H1 (cell line): ENCODE data around the gene CHD1L. TPM values are rescaled to one million over a fixed set of nuclear protein-coding genes. Genes with fewer than 3 reads are reported as not detected.

Source experiments
- CTCF ChIA-PET: fragments of 300-600 bp; sonication (Branson Sonifier 250); formaldehyde crosslinking; loops from one replicate; lab custom pipeline; 2021; ENCODE audit not compliant: partially characterized antibody; lab: Charles Lee
- POLR2A ChIA-PET: fragments of 300-600 bp; sonication (Branson Sonifier 250); formaldehyde crosslinking; loops from one replicate; lab custom pipeline; 2021; ENCODE audit warnings: inconsistent platforms; ENCODE audit not compliant: partially characterized antibody; lab: Charles Lee
- DNase-seq, 2 experiments: peaks; one replicate each; pipeline versions ENCODE4 v3.0.0 to v3.0.0-alpha.2; 2010 to 2022; ENCODE audit warnings: low spot score in 2 of 2, low read depth in 1 of 2, mixed read lengths in 1 of 2
- FAIRE-seq: peaks from 2 replicates; lab custom pipeline; 2011; peaks lifted over from hg19 to GRCh38; lab: Jason Lieb, UNC
- H2AFZ ChIP-seq: 2 replicates; pipeline ENCODE4 v1.8.1; 2012; ENCODE audit warnings: low read length, inconsistent platforms
- H2AK5ac ChIP-seq: 2 replicates; pipeline ENCODE4 v1.6.1; 2013; ENCODE audit warnings: low read depth, low read length
- H2BK120ac ChIP-seq: replicated peaks from 2 replicates; pipeline ENCODE3; 2013; ENCODE audit warnings: low read depth, low read length, inconsistent platforms
- H2BK12ac ChIP-seq: 2 replicates; pipeline ENCODE4 v1.6.1; 2013; ENCODE audit warnings: low read depth, low read length
- H2BK15ac ChIP-seq: 2 replicates; pipeline ENCODE4 v1.6.1; 2013; ENCODE audit warnings: low read length
- H2BK20ac ChIP-seq: 2 replicates; pipeline ENCODE4 v1.6.1; 2013; ENCODE audit warnings: low read length
- H2BK5ac ChIP-seq: 2 replicates; pipeline ENCODE4 v1.6.1; 2013; ENCODE audit warnings: low read depth, low read length
- H3K14ac ChIP-seq: 2 replicates; pipeline ENCODE4 v1.6.1; 2013; ENCODE audit warnings: inconsistent platforms; ENCODE audit not compliant: insufficient read length
- H3K18ac ChIP-seq: 2 replicates; pipeline ENCODE4 v1.6.1; 2013; ENCODE audit warnings: low read length; ENCODE audit errors: extremely low read depth
- H3K23ac ChIP-seq: 2 replicates; pipeline ENCODE4 v1.6.1; 2013; ENCODE audit warnings: inconsistent platforms; ENCODE audit not compliant: insufficient read length
- H3K23me2 ChIP-seq: 2 replicates; pipeline ENCODE4 v1.6.1; 2013; ENCODE audit warnings: low read depth, low read length
- H3K27ac ChIP-seq: 2 replicates; pipeline ENCODE4 v1.6.1; 2011; ENCODE audit warnings: low read depth, low read length, inconsistent platforms
- H3K27me3 ChIP-seq, 4 experiments: replicated peaks in 1 of 4; 1 replicate in 1 of 4; 2 replicates in 3 of 4; pipeline versions ENCODE4 v1.6.1 to v1.8.1; 2011 to 2013; ENCODE audit warnings: low read length in 3 of 4, mild to moderate bottlenecking in 3 of 4, inconsistent platforms in 2 of 4, mixed read lengths in 2 of 4, moderate library complexity in 1 of 4; ENCODE audit not compliant: control insufficient read depth in 3 of 4, insufficient read depth in 3 of 4; ENCODE audit errors: extremely low read depth in 1 of 4
- H3K36me3 ChIP-seq, 4 experiments: 2 replicates each; pipeline versions ENCODE4 v1.6.1 to v1.8.1; 2011 to 2013; ENCODE audit warnings: mild to moderate bottlenecking in 4 of 4, low read length in 3 of 4, moderate library complexity in 2 of 4, control low read depth in 1 of 4, inconsistent platforms in 1 of 4; ENCODE audit not compliant: insufficient read depth in 4 of 4, control insufficient read depth in 2 of 4
- H3K4ac ChIP-seq: replicated peaks from 2 replicates; pipeline ENCODE3; 2013; ENCODE audit warnings: low read length, low read depth, mixed read lengths, inconsistent platforms; ENCODE audit not compliant: insufficient read length
- H3K4me1 ChIP-seq, 4 experiments: replicated peaks in 1 of 4; 1 replicate in 1 of 4; 2 replicates in 3 of 4; pipeline versions ENCODE4 v1.6.1 to v1.8.1; 2011 to 2013; ENCODE audit warnings: low read length in 3 of 4, inconsistent platforms in 2 of 4, mixed read lengths in 1 of 4; ENCODE audit not compliant: insufficient read depth in 4 of 4, control insufficient read depth in 3 of 4
- H3K4me2 ChIP-seq, 2 experiments: 2 replicates each; pipeline versions ENCODE4 v1.6.1 to v1.8.1; 2011 to 2013; ENCODE audit warnings: low read depth in 2 of 2, low read length in 2 of 2, control low read depth in 1 of 2, inconsistent platforms in 1 of 2, mild to moderate bottlenecking in 1 of 2; ENCODE audit not compliant: insufficient read depth in 1 of 2
- H3K4me3 ChIP-seq, 4 experiments: fragments of 200-600, 300-600 bp in 1 of 4; sonication (generic), shearing (Covaris generic), sonication (Bioruptor Twin) in 1 of 4; 2 replicates each; pipeline versions ENCODE4 v1.5.1 to v1.8.1; 2011 to 2016; ENCODE audit warnings: low read length in 4 of 4, low read depth in 3 of 4, control low read depth in 2 of 4, inconsistent platforms in 2 of 4, mild to moderate bottlenecking in 2 of 4, mixed read lengths in 1 of 4, moderate library complexity in 1 of 4; ENCODE audit not compliant: insufficient read depth in 2 of 4; ENCODE audit errors: extremely low read depth in 1 of 4
- H3K56ac ChIP-seq: replicated peaks from 2 replicates; pipeline ENCODE3; 2013; ENCODE audit warnings: low read depth, mild to moderate bottlenecking, mixed read lengths, low read length, inconsistent platforms; ENCODE audit not compliant: insufficient read length
- H3K79me1 ChIP-seq: 2 replicates; pipeline ENCODE4 v1.6.1; 2013; ENCODE audit warnings: low read depth, low read length, control low read depth
- H3K79me2 ChIP-seq, 2 experiments: 2 replicates each; pipeline versions ENCODE4 v1.6.1 to v1.8.1; 2012 to 2013; ENCODE audit warnings: low read length in 2 of 2, mild to moderate bottlenecking in 2 of 2, inconsistent platforms in 1 of 2; ENCODE audit not compliant: insufficient read depth in 2 of 2, control insufficient read depth in 1 of 2
- H3K9ac ChIP-seq, 4 experiments: replicated peaks in 1 of 4; 1 replicate in 1 of 4; 2 replicates in 3 of 4; pipeline versions ENCODE4 v1.6.1 to v1.8.1; 2011 to 2013; ENCODE audit warnings: low read depth in 3 of 4, low read length in 3 of 4, control low read depth in 2 of 4, mild to moderate bottlenecking in 2 of 4, moderate library complexity in 2 of 4, inconsistent platforms in 1 of 4; ENCODE audit errors: extremely low read depth in 1 of 4
- H3K9me3 ChIP-seq, 2 experiments: 2 replicates each; pipeline versions ENCODE4 v1.6.1 to v1.8.1; 2012 to 2013; ENCODE audit warnings: mild to moderate bottlenecking in 2 of 2, moderate library complexity in 2 of 2, control low read depth in 1 of 2, inconsistent platforms in 1 of 2, low read depth in 1 of 2, low read length in 1 of 2, mixed read lengths in 1 of 2; ENCODE audit not compliant: insufficient read depth in 2 of 2
- H4K20me1 ChIP-seq, 2 experiments: replicated peaks in 1 of 2; 2 replicates each; pipeline versions ENCODE3 to v1.8.1; 2011 to 2013; ENCODE audit warnings: inconsistent platforms in 2 of 2, low read length in 2 of 2, mild to moderate bottlenecking in 1 of 2; ENCODE audit not compliant: insufficient read depth in 2 of 2, control insufficient read depth in 1 of 2
- H4K5ac ChIP-seq: 2 replicates; pipeline ENCODE4 v1.6.1; 2013; ENCODE audit warnings: low read length, low read depth, mixed read lengths, inconsistent platforms; ENCODE audit not compliant: insufficient read length
- H4K8ac ChIP-seq: 2 replicates; pipeline ENCODE4 v1.8.0; 2013; ENCODE audit warnings: mild to moderate bottlenecking, moderate library complexity, low read length, inconsistent platforms; ENCODE audit not compliant: insufficient read depth; ENCODE audit errors: extremely low read depth
- H4K91ac ChIP-seq: replicated peaks from 2 replicates; pipeline ENCODE3; 2013; ENCODE audit warnings: low read length, mixed read lengths, inconsistent platforms; ENCODE audit not compliant: insufficient read length
- ATF2 ChIP-seq: IDR thresholded peaks from 2 replicates; pipeline ENCODE4 v1.6.1; 2012; ENCODE audit warnings: low read length, inconsistent platforms
- EGR1 ChIP-seq: IDR thresholded peaks from 2 replicates; pipeline ENCODE4 v1.6.1; 2011; ENCODE audit warnings: low read depth, low read length, borderline replicate concordance
- GABPA ChIP-seq: IDR thresholded peaks from 2 replicates; pipeline ENCODE4 v1.6.1; 2011; ENCODE audit warnings: mild to moderate bottlenecking, low read length, moderate library complexity, borderline replicate concordance; ENCODE audit not compliant: insufficient read depth
- HDAC6 ChIP-seq: IDR thresholded peaks from one replicate; pipeline ENCODE4 v1.7.1; 2012; ENCODE audit warnings: low read depth, mild to moderate bottlenecking, inconsistent platforms, low read length, moderate library complexity
- NRF1 ChIP-seq: IDR thresholded peaks from 2 replicates; pipeline ENCODE4 v1.6.1; 2011; ENCODE audit warnings: mild to moderate bottlenecking, low read depth, low read length, improper control_type of control experiment
- SRF ChIP-seq: IDR thresholded peaks from 2 replicates; pipeline ENCODE4 v1.6.1; 2011; ENCODE audit warnings: mild to moderate bottlenecking, low read depth, low read length, moderate library complexity
- TAF1 ChIP-seq: IDR thresholded peaks from 2 replicates; pipeline ENCODE4 v1.6.1; 2011; ENCODE audit warnings: mild to moderate bottlenecking, low read depth, low read length
- WGBS, 2 experiments: shearing (Covaris generic) in 1 of 2; methylation state at CpG; one replicate each; pipeline versions ENCODE4 v1.1.6 to v1.1.7; 2013 to 2015; ENCODE audit warnings: low lambda C conversion rate in 2 of 2, mixed read lengths in 2 of 2, inconsistent platforms in 1 of 2, low coverage in 1 of 2, missing lambda C conversion rate in 1 of 2; ENCODE audit not compliant: insufficient replicate concordance in 2 of 2, insufficient coverage in 1 of 2, insufficient read length in 1 of 2; ENCODE audit errors: extremely low coverage in 1 of 2, missing lambda C conversion rate in 1 of 2; 5-methylcytosine and 5-hydroxymethylcytosine counted together
- polyA plus RNA-seq, 7 experiments: library from polyadenylated mRNA; depleted of rRNA in 3 of 7; stranded (reverse) in 5 of 7; unstranded in 2 of 7; fragments of >200 nt in 5 of 7; fragments of 200-250 nt in 2 of 7; gene quantifications; 1 replicate in 5 of 7; 2 replicates in 1 of 7; 4 replicates in 1 of 7; pipeline versions ENCODE4 v1.2.1 to v1.2.3, GENCODE V29; 2011 to 2013; ENCODE audit warnings: missing spikeins in 2 of 7, mixed read lengths in 2 of 7
- total RNA-seq: library from RNA; stranded (reverse); fragmentation: NEBNext Ultra II Directional; extraction: Animal tissue kit (Norgen Biotek cat#: 25700); gene quantifications from 2 replicates; pipeline ENCODE4 v1.2.1, GENCODE V29; 2021

Gene CHD1L
- total and polyA plus RNA-seq, 2 of the 8 experiments (the other 6 are each of a cell fraction or from before 2014, with no cell fraction given), result 20.2 to 51.2 TPM

GRCh38 chr1:147292012-147292411 is 49.5 kb downstream of the CHD1L start:
- H4K91ac ChIP-seq, result no peak overlapping the region
- no peak overlapping the region for H3K9ac ChIP-seq
- no peaks in the 10 kb centered on the region for H3K79me1 ChIP-seq
- H3K14ac ChIP-seq, result no peak overlapping the region
- H4K5ac ChIP-seq, result no peak overlapping the region
- H2AFZ ChIP-seq, result no peak overlapping the region
- no peak overlapping the region for H3K27ac ChIP-seq
- H3K36me3 ChIP-seq, result peaks cover 14 to 78% (median 57%) of the 10 kb centered on the region in 4 experiments
- no peaks in the 10 kb centered on the region for H3K23me2 ChIP-seq
- H2BK5ac ChIP-seq, result no peak overlapping the region
- no peak overlapping the region for H4K8ac ChIP-seq
- no peak overlapping the region for H2BK20ac ChIP-seq
- no peaks in the 10 kb centered on the region for H3K27me3 ChIP-seq
- FAIRE-seq (no peak), DNase-seq (no peak)
- no peak overlapping the region for H3K4me2 ChIP-seq
- H2BK15ac ChIP-seq, result no peak overlapping the region
- POLR2A ChIA-PET, result no interaction called here
- no peaks in the 10 kb centered on the region for H3K79me2 ChIP-seq
- no peak overlapping the region for H2BK120ac ChIP-seq
- no peak overlapping the region for H3K4ac ChIP-seq
- H3K4me3 ChIP-seq, result no peak overlapping the region
- H4K20me1 ChIP-seq, result no peaks in the 10 kb centered on the region
- no peak overlapping the region for H3K56ac ChIP-seq
- 81% methylated on average over 4 of the region's 4 CpGs; no CpG with 5 or more reads in 1 of the 2 experiments for WGBS, 2 experiments
- CTCF ChIA-PET, result no interaction called here
- H3K23ac ChIP-seq, result no peak overlapping the region
- H3K4me1 ChIP-seq, result no peaks in the 10 kb centered on the region
- H2BK12ac ChIP-seq, result no peak overlapping the region
- TF ChIP-seq TAF1 (no peak), NRF1 (no peak), ATF2 (no peak), HDAC6 (no peak), GABPA (no peak), SRF (no peak), EGR1 (no peak)
- H2AK5ac ChIP-seq, result no peak overlapping the region
- no peak overlapping the region for H3K18ac ChIP-seq
- peaks cover 4 to 5% of the 10 kb centered on the region in 2 experiments; a peak in 2 of 4 replicates for H3K9me3 ChIP-seq
